ENCODE measurements around the gene PRG3. TPM values are rescaled to one million over a fixed set of nuclear protein-coding genes. Genes with fewer than 3 reads are reported as not detected.

PRG3 gene
- total and polyA plus RNA-seq, 2 of the 4 experiments (the other 2 are of a cell fraction): not detected

DNA sequence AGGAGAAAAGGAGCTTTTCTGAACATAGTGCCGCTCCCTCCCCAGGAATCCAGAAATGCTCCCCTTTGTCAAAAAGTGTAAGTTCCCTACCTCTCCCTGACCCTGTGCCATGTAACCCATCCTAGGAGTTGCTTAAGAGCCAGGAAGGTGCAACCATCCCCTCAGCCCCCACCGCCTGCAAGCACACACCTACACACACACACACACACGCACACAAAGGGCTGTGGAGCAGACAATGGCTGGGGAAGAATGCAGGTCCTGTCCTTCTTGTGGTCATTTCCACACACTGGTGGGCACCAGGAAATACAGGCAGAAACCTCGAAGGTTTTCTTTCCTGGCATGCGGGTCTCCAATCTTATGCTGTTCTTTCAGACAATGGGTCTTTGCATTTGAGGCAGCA lies 41.6 kb downstream of the PRG3 start:
- peaks cover 9% of the 10 kb centered on the region for H3K9me1 ChIP-seq (ENCODE audit: insufficient read depth, low read length)
- no peak overlapping the region for H3K4me3 ChIP-seq (ENCODE audit: insufficient read depth, low read depth, low read length)
- peaks cover 2% of the 10 kb centered on the region; the same call in 1 of the 2 replicates for H3K36me3 ChIP-seq (ENCODE audit: control insufficient read depth, insufficient read depth, low read length)
- H3K79me1 ChIP-seq (ENCODE audit: low read depth in 1 of 2, low read length in 2 of 2): peaks cover 10 to 20% of the 10 kb centered on the region in 2 experiments
- peaks cover 8% of the 10 kb centered on the region for H3K4me1 ChIP-seq (ENCODE audit: control insufficient read depth, insufficient read depth, low read length)
- H3K27me3 ChIP-seq (ENCODE audit: control insufficient read depth, insufficient read depth, low read length): peaks cover 31% of the 10 kb centered on the region
- no peak overlapping the region for H2AK5ac ChIP-seq (ENCODE audit: low read depth, low read length)
- 0 out of 2 replicates have a peak, but pooled peaks cover 2% of the 10 kb centered on the region for H4K20me1 ChIP-seq (ENCODE audit: insufficient read depth, low read length)
- in situ Hi-C loops (cut with MboI; ENCODE audit: low sequenced_read_pairs): no loop called here
- WGBS, 2 experiments (ENCODE audit: extremely low coverage in 2 of 2, insufficient read length in 1 of 2): 80% methylated on average over 1 of the region's 5 CpGs; no CpG with 5 or more reads in 1 of the 2 experiments
- H3K9ac ChIP-seq (ENCODE audit: low read depth, low read length): no peak overlapping the region
- DNase-seq (no peak), ATAC-seq (ENCODE audit: low read depth) (no peak)
- H2BK20ac ChIP-seq (ENCODE audit: low read depth, low read length): no peak overlapping the region
- no peak overlapping the region for H3K14ac ChIP-seq (replicated peaks; ENCODE audit: low read depth, low read length)
- no peak overlapping the region for H4K91ac ChIP-seq (ENCODE audit: insufficient read depth, low read depth, low read length)
- no peaks in the 10 kb centered on the region for H3K9me3 ChIP-seq (ENCODE audit: control insufficient read depth, insufficient read depth, low read length)
- no peak overlapping the region for H2BK15ac ChIP-seq (ENCODE audit: low read depth, low read length)
- H2BK120ac ChIP-seq (ENCODE audit: low read depth, low read length): no peak overlapping the region
- dilution Hi-C loops (cut with HindIII; ENCODE audit: low sequenced_read_pairs, unreplicated experiment): no loop called here
- H2BK5ac ChIP-seq (ENCODE audit: low read depth, low read length, poor library complexity, severe bottlenecking): no peak overlapping the region
- H2AK9ac ChIP-seq (replicated peaks; ENCODE audit: low read depth, low read length, poor library complexity): no peak overlapping the region
- H3K56ac ChIP-seq (ENCODE audit: extremely low read depth, insufficient read depth, low read length): no peak overlapping the region
- ChIA-PET CTCF (interaction anchor here (0.5 kb wide), 1 partner anchor 324 kb away, joined by 4 read pairs; no protein-coding TSS in a partner anchor), POLR2A (ENCODE audit: unreplicated experiment) (no interaction called here)
- H3K4me2 ChIP-seq (ENCODE audit: low read depth, low read length): no peak overlapping the region
- H3K4ac ChIP-seq (ENCODE audit: low read depth, low read length): no peak overlapping the region
- no TSS peak for BruUV-seq (replicated peaks)
- H3K23ac ChIP-seq (ENCODE audit: low read depth, low read length): no peak overlapping the region
- no peak overlapping the region for H4K5ac ChIP-seq (ENCODE audit: low read depth, low read length)
- H3K18ac ChIP-seq (ENCODE audit: low read depth, low read length): no peak overlapping the region
- H4K8ac ChIP-seq (ENCODE audit: low read depth in 2 of 2, low read length in 2 of 2): no peak overlapping the region
- intact Hi-C loops (cut with micrococcal nuclease): no loop called here
- TF ChIP-seq, protein P1, sequence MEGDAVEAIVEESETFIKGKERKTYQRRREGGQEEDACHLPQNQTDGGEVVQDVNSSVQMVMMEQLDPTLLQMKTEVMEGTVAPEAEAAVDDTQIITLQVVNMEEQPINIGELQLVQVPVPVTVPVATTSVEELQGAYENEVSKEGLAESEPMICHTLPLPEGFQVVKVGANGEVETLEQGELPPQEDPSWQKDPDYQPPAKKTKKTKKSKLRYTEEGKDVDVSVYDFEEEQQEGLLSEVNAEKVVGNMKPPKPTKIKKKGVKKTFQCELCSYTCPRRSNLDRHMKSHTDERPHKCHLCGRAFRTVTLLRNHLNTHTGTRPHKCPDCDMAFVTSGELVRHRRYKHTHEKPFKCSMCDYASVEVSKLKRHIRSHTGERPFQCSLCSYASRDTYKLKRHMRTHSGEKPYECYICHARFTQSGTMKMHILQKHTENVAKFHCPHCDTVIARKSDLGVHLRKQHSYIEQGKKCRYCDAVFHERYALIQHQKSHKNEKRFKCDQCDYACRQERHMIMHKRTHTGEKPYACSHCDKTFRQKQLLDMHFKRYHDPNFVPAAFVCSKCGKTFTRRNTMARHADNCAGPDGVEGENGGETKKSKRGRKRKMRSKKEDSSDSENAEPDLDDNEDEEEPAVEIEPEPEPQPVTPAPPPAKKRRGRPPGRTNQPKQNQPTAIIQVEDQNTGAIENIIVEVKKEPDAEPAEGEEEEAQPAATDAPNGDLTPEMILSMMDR (conservative IDR thresholded peaks at IDR 0.05; ENCODE audit: low read depth, low read length): no peak
- TF ChIP-seq MXI1 (IDR thresholded peaks at IDR 0.05; ENCODE audit: borderline replicate concordance, low read depth, low read length): no peak
- no peak for TF ChIP-seq RAD21 (IDR thresholded peaks at IDR 0.05; ENCODE audit: low read length)
- TF ChIP-seq MAFK (IDR thresholded peaks at IDR 0.05; ENCODE audit: low read depth, low read length): no peak
- no peak for TF ChIP-seq RCOR1 (IDR thresholded peaks at IDR 0.05; ENCODE audit: insufficient replicate concordance, low read length)
- H3K27ac ChIP-seq (ENCODE audit: insufficient read depth, low read length): no peak overlapping the region
- H2AFZ ChIP-seq (replicated peaks; ENCODE audit: low read length, poor library complexity): no peak overlapping the region

Data from IMR-90 (cell line).